HFF-Myc (cell line): Measurements from ENCODE around the gene CYB561.

ENCODE experiments used
- DNase-seq: peaks from one replicate; pipeline ENCODE4 v3.0.0-alpha.2; 2011; ENCODE audit warnings: low read depth; ENCODE audit errors: extremely low read depth
- H3K4me3 ChIP-seq: replicated peaks from 2 replicates; pipeline ENCODE4 v1.5.1; 2011; ENCODE audit warnings: low read depth, mild to moderate bottlenecking, control low read depth, low read length
- TF ChIP-seq, protein P1 (sequence below): IDR thresholded peaks from 2 replicates; pipeline ENCODE4 v1.5.1; 2012; ENCODE audit warnings: mild to moderate bottlenecking, low read depth, low read length, control low read depth; ENCODE audit errors: missing control alignments

The CYB561 gene, protein sequence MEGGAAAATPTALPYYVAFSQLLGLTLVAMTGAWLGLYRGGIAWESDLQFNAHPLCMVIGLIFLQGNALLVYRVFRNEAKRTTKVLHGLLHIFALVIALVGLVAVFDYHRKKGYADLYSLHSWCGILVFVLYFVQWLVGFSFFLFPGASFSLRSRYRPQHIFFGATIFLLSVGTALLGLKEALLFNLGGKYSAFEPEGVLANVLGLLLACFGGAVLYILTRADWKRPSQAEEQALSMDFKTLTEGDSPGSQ

GRCh38 chr17:63445954-63446752 is at the start of gene CYB561:
TSS of gene CYB561 (minus strand) at chr17:63446306. CDS start at chr17:63437547, 8,759 bp downstream.
- DNase-seq, result no peak
- TF ChIP-seq, protein P1, sequence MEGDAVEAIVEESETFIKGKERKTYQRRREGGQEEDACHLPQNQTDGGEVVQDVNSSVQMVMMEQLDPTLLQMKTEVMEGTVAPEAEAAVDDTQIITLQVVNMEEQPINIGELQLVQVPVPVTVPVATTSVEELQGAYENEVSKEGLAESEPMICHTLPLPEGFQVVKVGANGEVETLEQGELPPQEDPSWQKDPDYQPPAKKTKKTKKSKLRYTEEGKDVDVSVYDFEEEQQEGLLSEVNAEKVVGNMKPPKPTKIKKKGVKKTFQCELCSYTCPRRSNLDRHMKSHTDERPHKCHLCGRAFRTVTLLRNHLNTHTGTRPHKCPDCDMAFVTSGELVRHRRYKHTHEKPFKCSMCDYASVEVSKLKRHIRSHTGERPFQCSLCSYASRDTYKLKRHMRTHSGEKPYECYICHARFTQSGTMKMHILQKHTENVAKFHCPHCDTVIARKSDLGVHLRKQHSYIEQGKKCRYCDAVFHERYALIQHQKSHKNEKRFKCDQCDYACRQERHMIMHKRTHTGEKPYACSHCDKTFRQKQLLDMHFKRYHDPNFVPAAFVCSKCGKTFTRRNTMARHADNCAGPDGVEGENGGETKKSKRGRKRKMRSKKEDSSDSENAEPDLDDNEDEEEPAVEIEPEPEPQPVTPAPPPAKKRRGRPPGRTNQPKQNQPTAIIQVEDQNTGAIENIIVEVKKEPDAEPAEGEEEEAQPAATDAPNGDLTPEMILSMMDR, result peak; percentile 23
- peak within 1 kb of the TSS; percentile 41 for H3K4me3 ChIP-seq

GRCh38 chr17:63495491-63495890 is 49.4 kb upstream of the CYB561 start:
- no peak for DNase-seq
- H3K4me3 ChIP-seq, result no peak overlapping the region
- TF ChIP-seq, protein P1, result no peak

DNA sequence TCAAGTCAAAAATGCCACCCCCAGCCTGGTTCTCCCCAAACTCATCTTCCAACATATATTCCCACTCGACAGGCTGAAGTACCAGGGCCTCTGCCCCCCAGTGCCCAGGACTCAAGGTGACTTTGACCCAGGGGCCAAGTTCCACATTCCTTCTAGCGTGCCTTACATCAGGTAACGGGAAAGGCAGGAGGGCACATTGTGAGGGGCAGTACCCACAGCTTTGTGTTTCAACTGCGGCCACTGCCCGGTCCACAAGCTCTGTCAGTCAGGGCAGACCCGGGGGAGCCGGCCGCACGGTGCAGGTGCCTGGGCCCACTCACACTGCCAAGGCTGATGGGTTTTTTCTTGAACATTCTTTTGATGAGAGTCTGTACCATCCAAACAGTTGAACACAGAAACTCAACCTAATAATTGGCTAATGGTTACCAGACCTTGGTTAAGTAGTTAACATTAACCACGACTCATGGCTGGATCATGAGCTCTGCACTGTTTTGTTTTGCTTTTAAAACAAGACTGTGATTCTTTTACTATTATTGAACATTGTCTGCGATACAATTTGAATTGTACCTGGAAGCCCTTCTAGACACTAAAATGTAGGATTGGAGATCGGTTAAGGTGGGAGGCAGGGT is 48.3 kb upstream of the CYB561 start:
- TF ChIP-seq, protein P1, result no peak
- DNase-seq, result no peak
- H3K4me3 ChIP-seq, result no peak overlapping the region

GRCh38 chr17:63493411-63493810 is 47.3 kb upstream of the CYB561 start:
- TF ChIP-seq, protein P1, result no peak
- DNase-seq, result no peak
- H3K4me3 ChIP-seq, result no peak overlapping the region

GRCh38 chr17:63492940-63493339 is 46.8 kb upstream of the CYB561 start:
- H3K4me3 ChIP-seq, result no peak overlapping the region
- no peak for DNase-seq
- TF ChIP-seq, protein P1, result no peak

- TF ChIP-seq, protein P1, result no peak
- no peak overlapping the region for H3K4me3 ChIP-seq
- no peak for DNase-seq
Measured at GRCh38 chr17:63491977-63492618, 46.0 kb upstream of the CYB561 start.
